Measurements from ENCODE around the gene CLDN5. TPM values are rescaled to one million over a fixed set of nuclear protein-coding genes. Genes with fewer than 3 reads are reported as not detected.

The CLDN5 gene
- total and polyA plus RNA-seq, 5 donors from 2014 or later = 0.84 to 2.3 (median 1.7) TPM

GRCh38 chr22:19514831-19515565 is 9.2 kb downstream of the CLDN5 start:
- no peaks in the 10 kb centered on the region for H3K9me3 ChIP-seq (ENCODE audit: control insufficient read depth in 2 of 2, low read length in 2 of 2)
- ATAC-seq (ENCODE audit: low read depth in 2 of 2) = no peak
- no peaks in the 10 kb centered on the region for H3K27me3 ChIP-seq (ENCODE audit: control insufficient read depth, insufficient read depth, low read length)
- Mint-ChIP-seq H3K4me1 (no peaks in the 10 kb centered on the region), H3K36me3 (peaks cover 9% of the 10 kb centered on the region), H3K27ac (peak overlapping the region in 1 of 3 donors; percentile 52), H3K4me3 (no peak overlapping the region), H3K9me3 (peaks cover 0 to 6% (median 0%) of the 10 kb centered on the region in 7 donors), H3K27me3 (no peaks in the 10 kb centered on the region)
- H3K36me3 ChIP-seq (ENCODE audit: control insufficient read depth, insufficient read depth, low read length) = no peaks in the 10 kb centered on the region
- no peak for DNase-seq
- no peak overlapping the region for H3K4me3 ChIP-seq (ENCODE audit: low read depth, low read length)
- no peak overlapping the region for H3K27ac ChIP-seq (ENCODE audit: insufficient read depth, low read length, poor library complexity, severe bottlenecking)
- no peaks in the 10 kb centered on the region for H3K4me1 ChIP-seq (ENCODE audit: control insufficient read depth, insufficient read depth, low read length, poor library complexity, severe bottlenecking)

- no peaks in the 10 kb centered on the region for H3K27me3 ChIP-seq (ENCODE audit: control insufficient read depth, insufficient read depth, low read length)
- Mint-ChIP-seq H3K4me3 (no peak overlapping the region), H3K9me3 (peaks cover 0 to 6% (median 0%) of the 10 kb centered on the region in 7 donors), H3K27ac (no peak overlapping the region), H3K36me3 (peaks cover 9% of the 10 kb centered on the region), H3K27me3 (no peaks in the 10 kb centered on the region), H3K4me1 (no peaks in the 10 kb centered on the region)
- no peaks in the 10 kb centered on the region for H3K9me3 ChIP-seq (ENCODE audit: control insufficient read depth in 2 of 2, low read length in 2 of 2)
- H3K27ac ChIP-seq (ENCODE audit: insufficient read depth, low read length, poor library complexity, severe bottlenecking) = no peak overlapping the region
- no peaks in the 10 kb centered on the region for H3K36me3 ChIP-seq (ENCODE audit: control insufficient read depth, insufficient read depth, low read length)
- ATAC-seq (ENCODE audit: low read depth in 2 of 2) = no peak
- H3K4me1 ChIP-seq (ENCODE audit: control insufficient read depth, insufficient read depth, low read length, poor library complexity, severe bottlenecking) = no peaks in the 10 kb centered on the region
- no peak for DNase-seq
- H3K4me3 ChIP-seq (ENCODE audit: low read depth, low read length) = no peak overlapping the region
Observed at GRCh38 chr22:19513823-19514222, 10.4 kb downstream of the CLDN5 start.

GRCh38 chr22:19510919-19511341 is 13.3 kb downstream of the CLDN5 start:
- H3K4me3 ChIP-seq (ENCODE audit: low read depth, low read length) = no peak overlapping the region
- no peak overlapping the region for H3K27ac ChIP-seq (ENCODE audit: insufficient read depth, low read length, poor library complexity, severe bottlenecking)
- Mint-ChIP-seq H3K27me3 (no peaks in the 10 kb centered on the region), H3K4me3 (no peak overlapping the region), H3K36me3 (peaks cover 9% of the 10 kb centered on the region), H3K9me3 (peaks cover 0 to 6% (median 0%) of the 10 kb centered on the region in 7 donors), H3K4me1 (peaks cover 0 to 8% (median 0%) of the 10 kb centered on the region in 4 donors), H3K27ac (no peak overlapping the region)
- no peaks in the 10 kb centered on the region for H3K9me3 ChIP-seq (ENCODE audit: control insufficient read depth in 2 of 2, low read length in 2 of 2)
- DNase-seq (no peak), ATAC-seq (ENCODE audit: low read depth in 2 of 2) (no peak)
- H3K36me3 ChIP-seq (ENCODE audit: control insufficient read depth, insufficient read depth, low read length) = no peaks in the 10 kb centered on the region
- no peaks in the 10 kb centered on the region for H3K27me3 ChIP-seq (ENCODE audit: control insufficient read depth, insufficient read depth, low read length)
- peaks cover 1% of the 10 kb centered on the region for H3K4me1 ChIP-seq (ENCODE audit: control insufficient read depth, insufficient read depth, low read length, poor library complexity, severe bottlenecking)

GRCh38 chr22:19509923-19510322 is 14.3 kb downstream of the CLDN5 start:
- H3K9me3 Mint-ChIP-seq = peaks cover 0 to 6% (median 0%) of the 10 kb centered on the region in 7 donors
- H3K27me3 Mint-ChIP-seq = no peaks in the 10 kb centered on the region

GRCh38 chr22:19509191-19509590 is 15.0 kb downstream of the CLDN5 start:
- H3K9me3 Mint-ChIP-seq = peaks cover 0 to 6% (median 0%) of the 10 kb centered on the region in 7 donors

More at GRCh38 chr22:19509923-19510322, 14.3 kb downstream of the CLDN5 start:
- peaks cover 0 to 18% (median 6%) of the 10 kb centered on the region in 4 donors for H3K4me1 Mint-ChIP-seq
- H3K4me3 ChIP-seq (ENCODE audit: low read depth, low read length) = no peak overlapping the region
- peak overlapping the region in 1 of 3 donors; percentile 52 for H3K27ac Mint-ChIP-seq
- H3K36me3 ChIP-seq (ENCODE audit: control insufficient read depth, insufficient read depth, low read length) = no peaks in the 10 kb centered on the region
- H3K4me3 Mint-ChIP-seq = no peak overlapping the region
- no peaks in the 10 kb centered on the region for H3K9me3 ChIP-seq (ENCODE audit: control insufficient read depth in 2 of 2, low read length in 2 of 2)
- H3K27me3 ChIP-seq (ENCODE audit: control insufficient read depth, insufficient read depth, low read length) = no peaks in the 10 kb centered on the region
- H3K27ac ChIP-seq (ENCODE audit: insufficient read depth, low read length, poor library complexity, severe bottlenecking) = no peak overlapping the region
- ATAC-seq (ENCODE audit: low read depth in 2 of 2) = no peak
- DNase-seq = no peak
- peaks cover 4% of the 10 kb centered on the region for H3K36me3 Mint-ChIP-seq
- peaks cover 11% of the 10 kb centered on the region for H3K4me1 ChIP-seq (ENCODE audit: control insufficient read depth, insufficient read depth, low read length, poor library complexity, severe bottlenecking)

GRCh38 chr22:19508024-19508776 is 16.0 kb downstream of the CLDN5 start:
- Histone ChIP-seq H3K9me3 (ENCODE audit: control insufficient read depth in 2 of 2, low read length in 2 of 2) (no peaks in the 10 kb centered on the region), H3K27me3 (ENCODE audit: control insufficient read depth, insufficient read depth, low read length) (no peaks in the 10 kb centered on the region), H3K4me1 (ENCODE audit: control insufficient read depth, insufficient read depth, low read length, poor library complexity, severe bottlenecking) (peaks cover 11% of the 10 kb centered on the region), H3K4me3 (ENCODE audit: low read depth, low read length) (no peak overlapping the region), H3K27ac (ENCODE audit: insufficient read depth, low read length, poor library complexity, severe bottlenecking) (no peak overlapping the region), H3K36me3 (ENCODE audit: control insufficient read depth, insufficient read depth, low read length) (no peaks in the 10 kb centered on the region)
- H3K4me3 Mint-ChIP-seq = no peak overlapping the region
- no peaks in the 10 kb centered on the region for H3K36me3 Mint-ChIP-seq
- H3K27ac Mint-ChIP-seq = no peak overlapping the region
- H3K27me3 Mint-ChIP-seq = no peaks in the 10 kb centered on the region
- no peak for ATAC-seq (ENCODE audit: low read depth in 2 of 2)
- H3K9me3 Mint-ChIP-seq = peaks cover 0 to 2% (median 0%) of the 10 kb centered on the region in 7 donors
- H3K4me1 Mint-ChIP-seq = peaks cover 0 to 19% (median 6%) of the 10 kb centered on the region in 4 donors
- no peak for DNase-seq

More at GRCh38 chr22:19509191-19509590, 15.0 kb downstream of the CLDN5 start:
- no peak overlapping the region for H3K27ac Mint-ChIP-seq
- DNase-seq (no peak), ATAC-seq (ENCODE audit: low read depth in 2 of 2) (no peak)
- no peaks in the 10 kb centered on the region for H3K27me3 Mint-ChIP-seq
- Histone ChIP-seq H3K36me3 (ENCODE audit: control insufficient read depth, insufficient read depth, low read length) (no peaks in the 10 kb centered on the region), H3K27me3 (ENCODE audit: control insufficient read depth, insufficient read depth, low read length) (no peaks in the 10 kb centered on the region), H3K27ac (ENCODE audit: insufficient read depth, low read length, poor library complexity, severe bottlenecking) (no peak overlapping the region), H3K9me3 (ENCODE audit: control insufficient read depth in 2 of 2, low read length in 2 of 2) (no peaks in the 10 kb centered on the region), H3K4me1 (ENCODE audit: control insufficient read depth, insufficient read depth, low read length, poor library complexity, severe bottlenecking) (peaks cover 11% of the 10 kb centered on the region), H3K4me3 (ENCODE audit: low read depth, low read length) (no peak overlapping the region)
- H3K4me1 Mint-ChIP-seq = peaks cover 0 to 19% (median 6%) of the 10 kb centered on the region in 4 donors
- peaks cover 4% of the 10 kb centered on the region for H3K36me3 Mint-ChIP-seq
- no peak overlapping the region for H3K4me3 Mint-ChIP-seq

GRCh38 chr22:19507534-19507861 is 16.7 kb downstream of the CLDN5 start:
- H3K4me3 ChIP-seq (ENCODE audit: low read depth, low read length) = no peak overlapping the region
- DNase-seq (no peak), ATAC-seq (ENCODE audit: low read depth in 2 of 2) (no peak)
- H3K27ac Mint-ChIP-seq = no peak overlapping the region
- peaks cover 11% of the 10 kb centered on the region for H3K4me1 ChIP-seq (ENCODE audit: control insufficient read depth, insufficient read depth, low read length, poor library complexity, severe bottlenecking)
- H3K9me3 Mint-ChIP-seq = peaks cover 0 to 2% (median 0%) of the 10 kb centered on the region in 7 donors
- H3K27ac ChIP-seq (ENCODE audit: insufficient read depth, low read length, poor library complexity, severe bottlenecking) = no peak overlapping the region
- no peaks in the 10 kb centered on the region for H3K27me3 ChIP-seq (ENCODE audit: control insufficient read depth, insufficient read depth, low read length)
- no peaks in the 10 kb centered on the region for H3K36me3 ChIP-seq (ENCODE audit: control insufficient read depth, insufficient read depth, low read length)
- no peaks in the 10 kb centered on the region for H3K36me3 Mint-ChIP-seq
- no peak overlapping the region for H3K4me3 Mint-ChIP-seq
- H3K9me3 ChIP-seq (ENCODE audit: control insufficient read depth in 2 of 2, low read length in 2 of 2) = no peaks in the 10 kb centered on the region
- H3K4me1 Mint-ChIP-seq = peaks cover 0 to 19% (median 6%) of the 10 kb centered on the region in 4 donors
- no peaks in the 10 kb centered on the region for H3K27me3 Mint-ChIP-seq

Data from CD4-positive, CD25-positive, alpha-beta regulatory T cell (primary cell).